A673 (cell line): ENCODE results near the gene C19orf38.

Experiments
- EZH2 ChIP-seq: fragments of 200-600 bp; sonication (generic); IDR thresholded peaks from 2 replicates; pipeline ENCODE4 v1.6.1; 2017; ENCODE audit warnings: borderline replicate concordance, low read depth, mild to moderate bottlenecking, mixed read lengths, antibody characterized with exemption, low read length; ENCODE audit not compliant: poor library complexity, severe bottlenecking
- TF ChIP-seq, protein P1 (sequence below): fragments of 300-800, 200-600 bp; sonication (generic); conservative IDR thresholded peaks from 2 replicates; pipeline ENCODE4 v1.5.1; 2017; ENCODE audit warnings: low read depth, mild to moderate bottlenecking, antibody characterized with exemption, low read length, moderate library complexity, mixed read lengths

DNA sequence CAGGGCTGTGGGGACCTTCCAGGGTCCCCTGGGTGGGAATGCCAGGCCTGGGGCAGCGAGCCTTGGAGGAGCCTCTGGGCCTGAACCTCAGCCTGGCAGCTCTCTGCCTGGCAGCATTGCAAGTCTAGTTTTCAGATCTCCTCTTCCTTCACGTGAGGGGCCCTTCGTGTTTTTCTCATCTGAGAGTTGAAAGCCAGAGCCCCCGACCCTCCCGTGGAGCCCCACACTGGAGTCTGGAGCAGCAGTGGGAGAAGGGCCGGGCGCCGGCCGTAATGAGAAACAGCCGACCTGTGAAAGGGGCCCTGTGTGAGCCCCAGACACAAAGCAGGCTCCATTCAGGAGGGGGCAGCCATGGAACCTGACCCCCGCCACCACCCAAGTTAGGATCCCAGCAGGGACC, 31.5 kb upstream of the C19orf38 start:
- TF ChIP-seq, protein P1, sequence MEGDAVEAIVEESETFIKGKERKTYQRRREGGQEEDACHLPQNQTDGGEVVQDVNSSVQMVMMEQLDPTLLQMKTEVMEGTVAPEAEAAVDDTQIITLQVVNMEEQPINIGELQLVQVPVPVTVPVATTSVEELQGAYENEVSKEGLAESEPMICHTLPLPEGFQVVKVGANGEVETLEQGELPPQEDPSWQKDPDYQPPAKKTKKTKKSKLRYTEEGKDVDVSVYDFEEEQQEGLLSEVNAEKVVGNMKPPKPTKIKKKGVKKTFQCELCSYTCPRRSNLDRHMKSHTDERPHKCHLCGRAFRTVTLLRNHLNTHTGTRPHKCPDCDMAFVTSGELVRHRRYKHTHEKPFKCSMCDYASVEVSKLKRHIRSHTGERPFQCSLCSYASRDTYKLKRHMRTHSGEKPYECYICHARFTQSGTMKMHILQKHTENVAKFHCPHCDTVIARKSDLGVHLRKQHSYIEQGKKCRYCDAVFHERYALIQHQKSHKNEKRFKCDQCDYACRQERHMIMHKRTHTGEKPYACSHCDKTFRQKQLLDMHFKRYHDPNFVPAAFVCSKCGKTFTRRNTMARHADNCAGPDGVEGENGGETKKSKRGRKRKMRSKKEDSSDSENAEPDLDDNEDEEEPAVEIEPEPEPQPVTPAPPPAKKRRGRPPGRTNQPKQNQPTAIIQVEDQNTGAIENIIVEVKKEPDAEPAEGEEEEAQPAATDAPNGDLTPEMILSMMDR, result no peak
- no peak for TF ChIP-seq EZH2
